Hepatocyte (in vitro differentiated cells): ENCODE data around the gene TRAPPC12.
"Not testable (repeated sequence)": the region's sequence is repeated elsewhere in the genome, so short reads cannot be mapped to it uniquely, and the experiment has no call there.

Experiments used
- CTCF ChIP-seq: fragments of 200-600 bp; sonication (generic); IDR thresholded peaks from 2 replicates; pipeline ENCODE4 v1.5.1; 2016; ENCODE audit warnings: antibody characterized with exemption, mild to moderate bottlenecking; ENCODE audit not compliant: poor library complexity
- EZH2 ChIP-seq: fragments of 200-600 bp; sonication (generic); IDR thresholded peaks from 2 replicates; pipeline ENCODE4 v1.6.1; 2016; ENCODE audit warnings: antibody characterized with exemption, mild to moderate bottlenecking, borderline replicate concordance

- TF ChIP-seq CTCF, EZH2: not testable (repeated sequence)
These were observed 67.7 kb downstream of the TRAPPC12 start for GRCh38 chr2:3447186-3447585.
